Measurements from ENCODE around the gene CLEC2L.
"Not testable (repeated sequence)": the region's sequence is repeated elsewhere in the genome, so short reads cannot be mapped to it uniquely, and the experiment has no call there.

The CLEC2L gene

DNA sequence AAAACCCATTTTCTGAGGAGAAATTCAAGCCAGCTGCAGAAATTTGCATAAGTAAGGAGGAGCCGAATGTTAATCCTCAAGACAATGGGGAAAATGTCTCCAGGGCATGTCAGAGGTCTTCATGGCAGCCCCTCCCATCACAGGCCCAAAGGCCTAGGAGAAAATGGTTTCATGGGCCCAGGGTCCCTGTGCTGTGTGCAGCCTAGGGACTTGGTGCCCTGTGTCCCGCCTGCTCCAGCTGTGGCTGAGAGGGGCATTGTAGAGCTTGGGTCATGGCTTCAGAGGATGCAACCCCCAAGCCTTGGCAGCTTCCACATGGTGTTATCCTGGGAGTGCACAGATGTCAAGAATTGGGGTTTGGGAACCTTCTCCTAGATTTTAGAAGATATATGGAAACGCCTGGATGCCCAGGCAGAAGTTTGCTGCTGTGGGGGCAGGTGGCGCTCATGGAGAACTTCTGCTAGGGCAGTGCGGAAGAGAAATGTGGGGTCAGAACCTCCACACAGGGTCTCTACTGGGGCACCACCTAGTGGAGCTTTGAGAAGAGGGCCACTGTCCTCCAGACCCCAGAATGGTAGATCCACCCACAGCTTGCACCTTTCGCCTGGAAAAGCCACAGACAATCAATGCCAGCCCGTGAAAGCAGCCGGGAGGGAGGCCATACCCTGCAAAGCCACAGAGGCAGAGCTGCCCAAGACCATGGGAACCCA, 30.7 kb downstream of the CLEC2L start:
- in situ Hi-C loops (cut with MboI; ENCODE audit: low sequenced_read_pairs): not testable (repeated sequence)

- in situ Hi-C loops (cut with MboI; ENCODE audit: low sequenced_read_pairs): no loop called here
These were observed 34.5 kb downstream of the CLEC2L start for GRCh38 chr7:139557857-139558581.

- in situ Hi-C loops (cut with MboI; ENCODE audit: low sequenced_read_pairs): no loop called here
These were observed 36.0 kb downstream of the CLEC2L start for GRCh38 chr7:139559364-139560105.

DNA sequence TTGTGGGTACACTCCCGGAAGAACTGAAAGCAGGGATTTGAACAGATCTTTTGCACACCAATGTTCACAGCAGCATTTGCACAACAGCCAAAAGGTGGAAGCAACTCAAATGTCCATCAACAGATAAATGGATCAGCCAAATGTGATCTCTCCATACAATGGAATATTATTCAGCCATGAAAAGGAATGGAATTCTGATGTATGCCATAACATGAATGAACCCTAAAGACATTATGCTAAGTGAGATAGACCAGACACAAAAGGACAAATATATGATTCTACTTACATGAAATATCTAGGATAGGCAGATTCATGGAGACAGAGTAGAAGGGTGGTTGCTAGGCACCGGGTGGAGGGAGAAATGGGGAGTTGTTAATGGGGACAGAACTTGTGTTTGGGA, 36.7 kb downstream of the CLEC2L start:
- in situ Hi-C loops (cut with MboI; ENCODE audit: low sequenced_read_pairs): no loop called here

GRCh38 chr7:139560678-139561077, 37.2 kb downstream of the CLEC2L start:
- in situ Hi-C loops (cut with MboI; ENCODE audit: low sequenced_read_pairs): no loop called here

DNA sequence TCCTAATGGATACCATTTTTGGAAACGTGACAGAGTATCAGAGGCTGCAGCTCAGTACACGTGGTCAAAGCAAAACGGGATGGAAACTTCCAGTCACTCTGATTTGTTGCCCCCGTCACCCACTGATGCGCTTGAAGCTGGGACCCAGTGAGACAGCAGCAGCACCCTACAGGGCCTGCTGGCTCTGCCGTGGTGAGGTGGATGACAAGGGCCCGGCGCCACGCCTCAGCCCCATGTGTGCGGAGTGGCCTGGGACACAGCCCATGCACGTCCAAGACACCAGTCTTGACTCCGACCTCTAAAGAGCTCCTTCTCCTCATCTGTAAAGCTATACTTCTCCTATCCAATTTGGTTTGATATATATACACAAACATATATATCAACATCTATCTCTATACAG, 39.0 kb downstream of the CLEC2L start:
- in situ Hi-C loops (cut with MboI; ENCODE audit: low sequenced_read_pairs): no loop called here

- in situ Hi-C loops (cut with MboI; ENCODE audit: low sequenced_read_pairs): no loop called here
These were observed 39.6 kb downstream of the CLEC2L start for GRCh38 chr7:139562961-139563565.

DNA sequence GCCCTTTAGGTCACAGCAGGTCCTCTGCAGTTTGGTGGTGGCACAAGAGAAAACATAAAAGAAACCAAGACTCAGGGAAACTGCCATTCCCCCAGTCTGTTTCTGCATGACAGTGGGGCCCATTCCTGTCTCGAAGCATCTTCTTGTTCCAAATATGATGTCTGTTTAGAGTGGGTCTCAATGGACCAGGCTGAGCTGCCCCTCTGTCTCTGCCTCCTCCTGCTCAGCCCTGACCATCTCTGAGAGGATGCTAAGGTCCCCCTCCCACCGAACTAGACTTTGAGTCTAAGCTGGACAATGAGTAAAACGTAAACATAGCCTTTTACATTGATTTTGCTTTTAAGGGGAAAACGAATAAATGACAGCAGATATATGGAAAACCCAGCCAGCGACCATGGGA, 40.4 kb downstream of the CLEC2L start:
- in situ Hi-C loops (cut with MboI; ENCODE audit: low sequenced_read_pairs): no loop called here

- in situ Hi-C loops (cut with MboI; ENCODE audit: low sequenced_read_pairs): no loop called here
These were observed 42.6 kb downstream of the CLEC2L start for GRCh38 chr7:139566075-139566474.

- in situ Hi-C loops (cut with MboI; ENCODE audit: low sequenced_read_pairs): no loop called here
These were observed 43.5 kb downstream of the CLEC2L start for GRCh38 chr7:139566736-139567646.

DNA sequence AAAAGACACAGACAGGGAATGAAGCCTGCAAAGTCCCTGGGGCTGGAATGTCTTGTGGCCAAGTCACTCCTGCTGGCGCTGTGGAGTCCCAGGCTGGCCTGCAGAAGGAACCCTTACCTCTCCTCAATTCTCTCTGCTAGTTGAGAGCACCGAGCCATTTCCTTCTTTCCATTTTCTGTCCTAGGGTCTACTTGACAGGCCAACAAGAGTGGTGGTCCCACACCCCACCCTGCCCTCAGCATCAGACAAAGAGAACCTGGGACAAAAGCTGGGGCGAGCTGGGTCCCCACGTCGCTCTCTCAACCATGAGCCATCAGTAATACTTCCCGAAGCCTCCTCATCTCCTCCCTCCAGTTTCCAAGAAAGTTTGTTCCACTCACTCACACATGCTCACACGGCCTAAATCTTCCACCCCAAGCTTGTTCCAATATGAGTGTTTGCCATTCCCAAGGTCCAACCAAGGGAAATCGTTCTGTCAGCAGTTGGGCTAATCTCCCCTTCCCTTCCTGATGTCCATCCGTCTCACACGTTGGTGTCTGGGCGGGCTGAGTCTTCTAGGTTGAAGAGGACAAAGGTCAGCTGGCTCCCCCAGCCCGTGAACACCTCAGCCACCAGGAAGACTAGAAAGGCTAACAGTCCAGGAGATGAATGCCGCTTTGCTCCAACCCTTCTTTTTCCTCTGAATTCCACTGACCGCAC, 44.3 kb downstream of the CLEC2L start:
- in situ Hi-C loops (cut with MboI; ENCODE audit: low sequenced_read_pairs): no loop called here

GRCh38 chr7:139568346-139568675, 44.8 kb downstream of the CLEC2L start:
- in situ Hi-C loops (cut with MboI; ENCODE audit: low sequenced_read_pairs): no loop called here

DNA sequence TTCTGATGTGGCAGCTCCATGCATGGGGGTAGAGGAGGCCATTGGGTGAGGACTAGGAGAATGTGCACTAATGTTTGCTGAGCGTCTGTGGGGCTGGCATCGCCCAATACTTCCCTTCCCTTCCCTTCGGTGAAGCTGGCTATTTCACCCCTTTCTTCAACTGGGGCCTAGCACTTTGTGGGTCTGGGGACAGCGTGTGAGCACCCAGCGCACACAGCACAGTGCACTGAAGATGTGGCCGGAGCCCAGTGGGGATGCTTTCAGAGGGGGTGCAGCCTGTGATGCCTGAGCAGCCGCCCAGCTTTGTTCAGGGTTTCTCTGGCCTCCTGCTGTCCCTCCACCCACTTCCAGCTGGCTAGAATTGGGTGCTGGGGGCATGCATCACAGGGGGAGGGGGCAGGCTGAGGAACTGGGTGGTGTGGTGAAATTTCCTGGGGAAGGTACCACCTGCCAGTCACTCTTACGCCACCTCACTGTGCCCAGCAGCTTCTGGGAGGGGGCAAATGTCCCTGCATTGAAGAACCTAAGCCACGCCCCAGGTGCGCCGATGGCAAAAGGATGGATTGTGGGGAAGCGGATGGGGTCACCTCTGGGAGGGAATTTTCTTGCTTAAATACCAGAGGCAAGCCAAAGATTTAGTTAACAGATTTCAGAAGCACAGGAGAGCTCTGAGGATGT, 45.5 kb downstream of the CLEC2L start:
- in situ Hi-C loops (cut with MboI; ENCODE audit: low sequenced_read_pairs): no loop called here

GRCh38 chr7:139570119-139570518, 46.6 kb downstream of the CLEC2L start:
- in situ Hi-C loops (cut with MboI; ENCODE audit: low sequenced_read_pairs): no loop called here

- in situ Hi-C loops (cut with MboI; ENCODE audit: low sequenced_read_pairs): no loop called here
These were observed 47.1 kb downstream of the CLEC2L start for GRCh38 chr7:139570626-139571025.

- in situ Hi-C loops (cut with MboI; ENCODE audit: low sequenced_read_pairs): no loop called here
These were observed 47.7 kb downstream of the CLEC2L start for GRCh38 chr7:139571190-139571589.

GRCh38 chr7:139571651-139572050, 48.2 kb downstream of the CLEC2L start:
- in situ Hi-C loops (cut with MboI; ENCODE audit: low sequenced_read_pairs): no loop called here

DNA sequence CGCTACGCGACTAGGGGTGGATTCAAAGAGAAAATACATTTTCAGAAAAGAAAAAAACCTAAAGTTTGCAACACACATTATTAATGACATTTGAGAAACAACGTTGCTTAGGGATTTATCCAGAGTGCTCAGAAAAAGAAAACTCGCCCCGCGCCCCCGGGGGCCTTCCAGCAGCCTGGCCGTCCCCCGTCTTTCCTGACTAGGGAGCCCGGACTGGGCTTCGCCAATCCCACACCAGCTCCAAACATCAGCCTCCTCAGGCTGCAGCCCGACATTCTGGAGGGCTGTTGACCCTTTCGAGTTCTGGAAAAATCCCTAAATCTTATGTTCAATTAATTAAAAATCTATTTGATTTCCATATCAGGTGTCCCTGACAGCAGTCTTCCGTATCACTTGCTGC, 48.6 kb downstream of the CLEC2L start:
- in situ Hi-C loops (cut with MboI; ENCODE audit: low sequenced_read_pairs): no loop called here

GRCh38 chr7:139572704-139573385, 49.4 kb downstream of the CLEC2L start:
- in situ Hi-C loops (cut with MboI; ENCODE audit: low sequenced_read_pairs): no loop called here

Measured in hTERT RPE-1 (cell line).